ENCODE data around the gene CAPRIN1. TPM values are rescaled to one million over a fixed set of nuclear protein-coding genes. Genes with fewer than 3 reads are reported as not detected.

Gene CAPRIN1
- total and polyA plus RNA-seq, 2 of the 8 experiments (the other 6 are each of a cell fraction or from before 2014, with no cell fraction given): 221 to 317 TPM

- no peak for TF ChIP-seq USF2 (IDR thresholded peaks at IDR 0.05; ENCODE audit: low read length)
- no peak for TF ChIP-seq JUN (IDR thresholded peaks at IDR 0.05; ENCODE audit: low read depth, low read length)
- no peak for TF ChIP-seq CTCF (IDR thresholded peaks at IDR 0.05; ENCODE audit: control extremely low read depth in 1 of 3, insufficient read depth in 1 of 3, low read depth in 1 of 3, low read length in 3 of 3)
Measured at GRCh38 chr11:34114471-34114870, 62.9 kb downstream of the CAPRIN1 start (continued).
